ENCODE data around the gene CDKN1A.

GRCh38 chr6:36659271-36659670 is 19.2 kb upstream of the CDKN1A start:
- no peak for TF ChIP-seq CTCF (IDR thresholded peaks at IDR 0.05)
- no peak for TF ChIP-seq POLR2A (IDR thresholded peaks at IDR 0.05)

All from gastroesophageal sphincter (tissue), 3 donors.